ENCODE data around the gene ANXA10.
"Not testable (repeated sequence)": the region's sequence is repeated elsewhere in the genome, so short reads cannot be mapped to it uniquely, and the experiment has no call there.

GRCh38 chr4:168135860-168136259, 43.5 kb downstream of the ANXA10 start:
- TF ChIP-seq, protein P1, sequence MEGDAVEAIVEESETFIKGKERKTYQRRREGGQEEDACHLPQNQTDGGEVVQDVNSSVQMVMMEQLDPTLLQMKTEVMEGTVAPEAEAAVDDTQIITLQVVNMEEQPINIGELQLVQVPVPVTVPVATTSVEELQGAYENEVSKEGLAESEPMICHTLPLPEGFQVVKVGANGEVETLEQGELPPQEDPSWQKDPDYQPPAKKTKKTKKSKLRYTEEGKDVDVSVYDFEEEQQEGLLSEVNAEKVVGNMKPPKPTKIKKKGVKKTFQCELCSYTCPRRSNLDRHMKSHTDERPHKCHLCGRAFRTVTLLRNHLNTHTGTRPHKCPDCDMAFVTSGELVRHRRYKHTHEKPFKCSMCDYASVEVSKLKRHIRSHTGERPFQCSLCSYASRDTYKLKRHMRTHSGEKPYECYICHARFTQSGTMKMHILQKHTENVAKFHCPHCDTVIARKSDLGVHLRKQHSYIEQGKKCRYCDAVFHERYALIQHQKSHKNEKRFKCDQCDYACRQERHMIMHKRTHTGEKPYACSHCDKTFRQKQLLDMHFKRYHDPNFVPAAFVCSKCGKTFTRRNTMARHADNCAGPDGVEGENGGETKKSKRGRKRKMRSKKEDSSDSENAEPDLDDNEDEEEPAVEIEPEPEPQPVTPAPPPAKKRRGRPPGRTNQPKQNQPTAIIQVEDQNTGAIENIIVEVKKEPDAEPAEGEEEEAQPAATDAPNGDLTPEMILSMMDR (optimal IDR thresholded peaks at IDR 0.05 in 1 of 3, IDR thresholded peaks at IDR 0.05 in 1 of 3, conservative IDR thresholded peaks at IDR 0.05 in 1 of 3; ENCODE audit: extremely low read depth in 1 of 3, insufficient read depth in 2 of 3, low read length in 3 of 3) = not testable (repeated sequence)
- not testable (repeated sequence) for TF ChIP-seq EZH2 (IDR thresholded peaks at IDR 0.05; ENCODE audit: low read length)
